HG03469 (cell line): ENCODE data around the gene CENPB.

Experiments
- ATAC-seq: cut with Tn5 transposase; IDR thresholded peaks from one replicate; pipeline ENCODE4 v1.9.1; 2021; ENCODE audit warnings: mild to moderate bottlenecking, moderate library complexity, moderate number of reproducible peaks; ENCODE audit not compliant: unreplicated experiment

The CENPB gene

DNA sequence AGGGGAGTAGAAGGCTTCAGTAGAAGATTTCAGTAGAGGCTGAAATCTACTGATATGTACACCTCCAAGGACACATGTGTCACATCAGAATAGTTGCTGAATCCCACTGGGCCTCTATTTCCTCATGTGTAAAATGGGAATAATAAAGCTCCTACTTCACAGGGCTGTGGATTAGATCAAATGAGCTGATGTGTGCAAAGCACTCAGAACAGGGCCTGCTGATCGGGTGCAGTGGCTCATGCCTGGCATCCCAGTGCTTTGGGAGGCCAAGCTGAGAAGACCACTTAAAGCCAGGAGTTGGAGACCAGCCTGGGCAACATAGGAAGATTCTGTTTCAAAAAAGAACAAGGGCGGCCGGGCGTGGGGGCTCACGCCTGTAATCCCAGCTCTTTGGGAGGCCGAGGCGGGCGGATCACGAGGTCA lies 25.7 kb upstream of the CENPB start:
- ATAC-seq, result no peak

- no peak for ATAC-seq
These were observed 25.1 kb upstream of the CENPB start for GRCh38 chr20:3811467-3812258.

DNA sequence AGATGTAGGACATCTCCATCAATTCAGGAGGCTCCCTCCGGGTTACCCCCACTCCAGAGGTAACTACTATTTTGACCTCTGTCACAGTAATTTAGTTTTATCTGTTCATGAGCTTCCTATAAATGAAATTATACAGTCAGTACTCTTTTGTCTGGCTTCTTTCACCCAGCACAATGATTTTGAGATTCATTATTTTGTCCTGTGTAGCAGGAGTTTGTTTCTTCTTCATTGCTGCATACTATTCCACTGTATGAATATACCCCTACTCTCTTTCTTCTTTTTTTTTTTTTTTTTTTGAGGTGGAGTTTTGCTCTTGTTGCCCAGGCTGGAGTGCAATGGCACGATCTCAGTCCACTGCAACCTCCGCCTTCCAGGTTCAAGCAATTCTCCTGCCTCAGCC lies 22.0 kb upstream of the CENPB start:
- no peak for ATAC-seq

GRCh38 chr20:3804781-3805180 lies 18.2 kb upstream of the CENPB start:
- ATAC-seq, result no peak

- no peak for ATAC-seq
These were observed 17.8 kb upstream of the CENPB start for GRCh38 chr20:3804254-3804751.

GRCh38 chr20:3803854-3804253 lies 17.3 kb upstream of the CENPB start:
- ATAC-seq, result no peak

DNA sequence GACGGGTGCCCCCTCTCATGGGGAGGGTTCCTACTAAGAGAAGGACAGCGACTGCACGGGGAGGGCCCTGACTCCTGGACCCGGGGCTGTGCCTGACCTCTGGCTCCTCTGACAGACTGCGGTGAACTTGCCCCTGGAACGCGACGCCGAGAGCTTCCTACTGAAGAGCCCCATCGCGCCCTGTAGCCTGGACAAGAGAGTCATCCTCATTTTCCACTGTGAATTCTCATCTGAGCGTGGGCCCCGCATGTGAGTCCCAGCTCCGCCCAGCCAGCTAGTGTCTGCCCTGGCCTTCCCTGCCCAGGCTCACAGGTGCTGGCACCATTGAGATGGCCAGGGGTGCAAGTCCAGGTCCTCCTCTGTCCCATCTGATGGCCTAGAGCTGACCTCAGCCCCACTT lies 16.7 kb upstream of the CENPB start:
- ATAC-seq, result no peak

DNA sequence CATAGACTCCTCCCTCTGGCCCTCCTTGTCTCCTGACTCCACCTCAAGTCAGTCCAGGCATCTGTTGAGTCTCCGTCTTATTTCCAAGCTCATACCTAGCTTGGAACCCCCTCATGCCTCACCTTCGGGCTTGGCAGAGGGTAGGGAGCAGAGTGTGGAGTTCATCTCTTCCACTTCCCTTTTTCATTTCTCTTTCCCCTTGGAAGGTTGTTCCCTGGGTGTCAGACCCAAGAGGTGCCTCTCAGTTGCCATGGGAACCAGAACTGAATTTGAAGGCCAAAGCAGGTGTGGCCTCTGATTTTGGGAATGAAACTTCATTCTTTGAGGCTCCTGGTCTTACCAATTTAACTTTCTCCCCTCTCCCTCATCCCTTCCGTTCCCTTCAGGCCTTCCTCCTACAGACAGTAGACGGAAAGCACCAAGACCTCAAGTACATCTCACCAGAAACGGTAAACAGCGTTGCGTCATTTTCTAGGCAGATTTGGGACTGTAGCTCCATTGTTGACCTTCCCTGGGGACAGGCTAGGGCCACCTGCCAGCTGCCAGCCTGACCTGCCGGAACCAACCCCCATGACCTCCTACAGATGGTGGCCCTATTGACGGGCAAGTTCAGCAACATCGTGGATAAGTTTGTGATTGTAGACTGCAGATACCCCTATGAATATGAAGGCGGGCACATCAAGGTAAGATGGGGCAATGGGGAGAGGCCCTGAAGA lies 16.1 kb upstream of the CENPB start:
- no peak for ATAC-seq

DNA sequence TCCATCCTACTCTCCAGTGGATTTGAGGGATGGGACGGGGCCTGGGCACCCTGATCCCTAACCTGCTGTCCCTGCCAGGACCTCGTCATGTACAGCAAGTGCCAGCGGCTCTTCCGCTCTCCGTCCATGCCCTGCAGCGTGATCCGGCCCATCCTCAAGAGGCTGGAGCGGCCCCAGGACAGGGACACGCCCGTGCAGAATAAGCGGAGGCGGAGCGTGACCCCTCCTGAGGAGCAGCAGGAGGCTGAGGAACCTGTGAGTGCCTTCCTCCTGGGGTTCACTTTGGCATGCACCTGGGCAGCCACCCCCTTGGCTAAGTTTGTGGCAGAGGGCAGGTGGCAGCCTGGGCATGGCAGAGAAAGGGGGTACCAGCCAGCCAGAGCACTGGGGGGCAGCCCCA lies 15.3 kb upstream of the CENPB start:
- ATAC-seq, result no peak

GRCh38 chr20:3801299-3801698 lies 14.8 kb upstream of the CENPB start:
- no peak for ATAC-seq

DNA sequence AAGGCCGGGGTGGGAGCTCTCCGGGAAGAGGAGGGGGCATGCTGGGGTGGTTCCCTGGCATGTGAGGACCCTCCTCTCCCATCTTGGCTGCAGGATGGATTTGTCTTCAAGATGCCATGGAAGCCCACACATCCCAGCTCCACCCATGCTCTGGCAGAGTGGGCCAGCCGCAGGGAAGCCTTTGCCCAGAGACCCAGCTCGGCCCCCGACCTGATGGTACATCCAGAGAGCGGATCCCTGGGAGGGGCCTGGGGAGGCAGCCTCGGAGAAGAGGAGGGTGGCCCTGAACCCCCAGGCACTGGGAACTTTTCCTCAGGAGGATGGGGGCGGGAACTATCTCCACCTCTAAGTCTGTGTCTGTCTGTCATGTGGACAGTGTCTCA lies 14.3 kb upstream of the CENPB start:
- no peak for ATAC-seq

DNA sequence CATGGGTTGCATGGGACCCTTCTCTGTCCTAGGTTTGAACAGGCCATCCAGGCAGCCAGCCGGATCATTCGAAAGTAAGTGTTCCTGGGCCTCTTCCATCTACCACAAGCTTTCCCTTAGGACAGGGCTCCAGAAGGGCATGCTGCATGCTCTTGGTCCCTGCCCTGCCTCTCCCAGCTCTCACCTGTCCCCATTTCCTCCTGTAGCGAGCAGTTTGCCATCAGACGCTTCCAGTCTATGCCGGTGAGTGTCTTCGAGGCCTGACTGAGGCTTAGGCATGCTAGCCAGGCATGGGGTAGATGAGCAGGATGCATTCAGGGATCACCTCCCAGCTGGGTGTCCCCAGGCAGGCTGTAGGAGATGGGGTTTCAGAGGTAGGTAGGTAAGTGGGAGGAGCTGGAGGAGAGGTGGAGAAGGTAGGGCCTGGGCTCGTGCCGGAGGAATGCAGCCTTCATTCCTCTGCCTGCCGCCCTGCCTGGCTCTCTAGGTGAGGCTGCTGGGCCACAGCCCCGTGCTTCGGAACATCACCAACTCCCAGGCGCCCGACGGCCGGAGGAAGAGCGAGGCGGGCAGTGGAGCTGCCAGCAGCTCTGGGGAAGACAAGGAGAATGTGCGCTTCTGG lies 13.8 kb upstream of the CENPB start:
- no peak for ATAC-seq

GRCh38 chr20:3798908-3799248 lies 12.3 kb upstream of the CENPB start:
- ATAC-seq, result no peak

DNA sequence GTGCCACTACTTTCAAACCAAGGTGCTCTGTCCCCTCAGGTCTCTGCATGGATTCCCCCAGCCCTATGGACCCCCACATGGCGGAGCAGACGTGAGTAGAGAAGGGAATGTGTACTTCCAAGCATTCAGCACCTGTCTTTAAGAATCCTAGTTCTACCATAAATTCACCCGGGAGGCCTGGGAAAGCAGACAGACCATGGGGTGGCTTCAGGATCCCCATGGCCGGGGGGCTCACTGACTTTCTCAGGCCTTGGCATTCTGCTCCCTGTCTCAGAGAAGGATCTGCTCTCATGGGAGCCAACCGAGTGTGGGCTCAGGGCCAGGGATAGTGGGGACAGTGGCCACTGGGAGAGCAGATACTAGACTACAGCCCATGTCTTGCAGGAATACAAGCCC lies 11.8 kb upstream of the CENPB start:
- no peak for ATAC-seq

DNA sequence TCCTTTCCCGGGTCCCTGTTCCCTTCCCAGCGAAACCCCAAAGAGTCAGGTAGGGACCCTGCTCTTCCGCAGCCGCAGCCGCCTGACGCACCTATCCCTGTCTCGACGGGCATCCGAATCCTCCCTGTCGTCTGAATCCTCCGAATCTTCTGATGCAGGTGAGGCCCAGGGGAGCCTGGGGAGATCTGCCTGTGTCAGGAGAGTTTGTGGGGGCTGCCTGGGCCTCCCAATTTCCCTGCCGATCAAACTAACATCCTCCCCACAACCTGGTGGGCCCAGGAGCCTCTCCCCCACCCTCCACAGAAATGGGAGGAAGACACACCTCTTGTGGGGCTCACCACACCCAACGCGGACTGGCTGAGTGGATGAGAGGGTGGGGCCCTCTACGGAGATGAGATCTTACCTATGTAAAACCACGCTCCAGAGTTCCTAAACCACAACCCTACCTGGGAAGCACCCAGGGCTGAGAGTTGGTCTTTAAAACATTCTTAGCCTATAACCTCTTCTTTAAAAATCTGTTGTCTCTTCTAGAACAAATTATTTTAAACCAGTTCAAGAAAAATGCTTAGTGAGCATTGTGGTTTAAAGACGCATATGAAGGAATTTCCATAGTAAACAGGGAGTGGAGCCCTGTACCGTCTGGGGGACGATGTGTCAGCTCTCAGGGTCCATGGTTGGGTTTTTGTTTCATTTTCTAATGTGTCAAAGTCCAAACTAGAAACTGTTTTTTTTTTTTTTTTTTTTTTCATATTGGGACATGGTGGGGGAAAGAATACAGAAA lies 11.2 kb upstream of the CENPB start:
- ATAC-seq, result no peak

- no peak for ATAC-seq
These were observed 10.6 kb upstream of the CENPB start for GRCh38 chr20:3797226-3797545.

GRCh38 chr20:3796477-3797225 lies 10.1 kb upstream of the CENPB start:
- ATAC-seq, result no peak

DNA sequence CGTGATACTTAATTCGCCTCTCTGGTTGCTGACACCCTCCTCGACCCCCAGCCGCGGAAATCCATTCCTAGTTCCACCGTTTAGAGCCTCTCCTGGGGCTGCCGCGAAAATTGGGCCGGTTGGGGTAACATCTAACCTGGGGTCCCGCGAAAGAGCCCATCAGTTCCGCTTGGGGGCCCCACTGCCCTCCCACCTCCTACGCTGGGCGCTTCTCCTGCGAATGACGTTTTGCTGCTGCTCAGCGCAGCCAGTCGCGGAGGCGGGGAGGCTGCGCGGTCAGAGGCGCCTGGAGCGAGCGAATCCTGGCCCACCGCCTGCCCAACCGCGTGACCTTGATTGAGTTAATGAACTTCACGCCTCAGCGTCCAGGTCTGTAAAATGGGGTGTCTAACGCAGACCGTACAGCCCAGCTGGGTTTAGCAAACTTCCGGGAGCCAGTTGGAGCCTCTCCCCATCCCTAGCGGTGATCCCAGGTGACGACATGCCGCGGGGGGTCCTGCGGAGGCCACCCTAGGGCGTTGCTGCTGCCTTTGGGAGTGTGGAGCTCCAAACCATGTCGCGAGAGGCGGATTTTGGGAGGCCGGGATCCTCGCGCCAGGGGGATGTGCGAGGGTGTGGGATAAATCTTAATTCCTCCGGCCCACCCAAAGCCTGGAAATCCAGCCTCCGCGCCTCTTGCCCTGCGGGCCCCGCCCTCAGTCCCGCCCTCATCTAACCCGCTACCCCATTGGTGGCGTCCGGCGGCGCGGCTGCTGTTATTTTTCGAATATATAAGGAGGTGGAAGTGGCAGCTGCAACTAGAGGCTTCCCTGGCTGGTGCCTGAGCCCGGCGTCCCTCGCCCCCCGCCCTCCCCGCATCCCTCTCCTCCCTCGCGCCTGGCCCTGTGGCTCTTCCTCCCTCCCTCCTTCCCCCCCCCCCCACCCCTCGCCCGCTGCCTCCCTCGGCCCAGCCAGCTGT lies 9.2 kb upstream of the CENPB start, which contains the start of gene CDC25B:
CDC25B (plus strand) TSS at position 800 of the 958 bp plus-strand sequence. CDS start 222 bp downstream, outside the sequence.
- peak; percentile 35 for ATAC-seq

DNA sequence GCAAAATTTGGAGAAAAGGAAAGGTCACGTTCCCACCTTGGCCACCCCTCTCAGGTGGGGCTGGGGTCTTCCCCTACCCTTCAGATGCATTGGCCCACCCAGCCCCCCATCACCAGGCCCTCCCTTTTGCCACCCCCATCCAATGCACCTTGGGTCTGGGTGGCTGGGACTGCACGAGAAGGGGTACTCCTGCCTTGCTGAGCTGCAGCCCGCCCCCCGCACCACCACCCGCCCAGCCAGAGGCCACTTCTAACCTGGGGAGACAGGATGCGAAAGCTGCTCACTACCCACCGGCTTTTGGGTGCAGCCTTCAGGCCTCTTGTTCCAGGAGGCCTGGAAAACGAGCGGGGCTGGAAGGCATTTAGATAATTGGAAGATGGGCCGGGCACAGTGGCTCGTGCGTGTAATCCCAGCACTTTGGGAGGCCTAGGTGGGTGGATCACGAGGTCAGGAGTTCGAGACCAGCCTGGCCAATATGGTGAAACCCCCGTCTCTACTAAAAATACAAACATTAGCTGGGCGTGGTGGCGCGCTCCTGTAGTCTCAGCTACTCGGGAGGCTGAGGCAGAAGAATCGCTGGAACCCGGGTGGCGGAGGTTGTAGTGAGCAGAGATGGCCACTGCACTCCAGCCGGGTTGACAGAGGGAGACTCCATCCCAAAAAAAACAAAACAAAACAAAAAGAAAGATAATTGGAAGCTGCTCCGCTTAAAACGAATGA lies 8.3 kb upstream of the CENPB start:
- ATAC-seq, result no peak
